ENCODE data around the gene POTEG. TPM values are rescaled to one million over a fixed set of nuclear protein-coding genes. Genes with fewer than 3 reads are reported as not detected.
"Not testable (repeated sequence)": the region's sequence is repeated elsewhere in the genome, so short reads cannot be mapped to it uniquely, and the experiment has no call there.

The POTEG gene
- polyA plus RNA-seq, 1 donor: not detected

- DNase-seq; H3K27me3 ChIP-seq (ENCODE audit: control insufficient read depth, insufficient read depth, low read length); H3K4me1 ChIP-seq (ENCODE audit: control insufficient read depth, insufficient read depth, low read length); H3K36me3 ChIP-seq (ENCODE audit: control insufficient read depth, insufficient read depth, low read length); H3K4me3 ChIP-seq (ENCODE audit: low read length); H3K27ac ChIP-seq (ENCODE audit: low read length): not testable (repeated sequence)
- no CpG with 5 or more reads among the region's 13 CpGs for WGBS (ENCODE audit: insufficient coverage, low lambda C conversion rate)
- peaks cover 16% of the 10 kb centered on the region for H3K9me3 ChIP-seq (ENCODE audit: control insufficient read depth, low read depth, low read length)
Measured at GRCh38 chr14:19374451-19374903, 59.7 kb downstream of the POTEG start.

- not testable (repeated sequence) for H3K36me3 ChIP-seq (ENCODE audit: control insufficient read depth, insufficient read depth, low read length); H3K27ac ChIP-seq (ENCODE audit: low read length); H3K4me1 ChIP-seq (ENCODE audit: control insufficient read depth, insufficient read depth, low read length); H3K4me3 ChIP-seq (ENCODE audit: low read length); H3K27me3 ChIP-seq (ENCODE audit: control insufficient read depth, insufficient read depth, low read length); DNase-seq
- peaks cover 16% of the 10 kb centered on the region for H3K9me3 ChIP-seq (ENCODE audit: control insufficient read depth, low read depth, low read length)
- WGBS (ENCODE audit: insufficient coverage, low lambda C conversion rate): 76% methylated on average over 6 of the region's 49 CpGs
Measured at GRCh38 chr14:19372813-19373500, 61.2 kb downstream of the POTEG start.

- DNase-seq: not testable (repeated sequence)
Measured at GRCh38 chr14:19371767-19372166, 62.4 kb downstream of the POTEG start.

GRCh38 chr14:19362803-19363202 lies 71.3 kb downstream of the POTEG start:
- not testable (repeated sequence) for H3K4me1 ChIP-seq (ENCODE audit: control insufficient read depth, insufficient read depth, low read length); H3K27ac ChIP-seq (ENCODE audit: low read length); H3K36me3 ChIP-seq (ENCODE audit: control insufficient read depth, insufficient read depth, low read length); DNase-seq; H3K4me3 ChIP-seq (ENCODE audit: low read length); H3K27me3 ChIP-seq (ENCODE audit: control insufficient read depth, insufficient read depth, low read length); H3K9me3 ChIP-seq (ENCODE audit: control insufficient read depth, low read depth, low read length)
- no CpG with 5 or more reads among the region's 16 CpGs for WGBS (ENCODE audit: insufficient coverage, low lambda C conversion rate)

More at GRCh38 chr14:19371767-19372166, 62.4 kb downstream of the POTEG start:
- H3K4me1 ChIP-seq (ENCODE audit: control insufficient read depth, insufficient read depth, low read length); H3K27me3 ChIP-seq (ENCODE audit: control insufficient read depth, insufficient read depth, low read length); H3K27ac ChIP-seq (ENCODE audit: low read length); H3K36me3 ChIP-seq (ENCODE audit: control insufficient read depth, insufficient read depth, low read length); H3K4me3 ChIP-seq (ENCODE audit: low read length): not testable (repeated sequence)
- H3K9me3 ChIP-seq (ENCODE audit: control insufficient read depth, low read depth, low read length): peaks cover 16% of the 10 kb centered on the region
- WGBS (ENCODE audit: insufficient coverage, low lambda C conversion rate): no CpG with 5 or more reads among the region's 16 CpGs

GRCh38 chr14:19362323-19362722 lies 71.8 kb downstream of the POTEG start:
- not testable (repeated sequence) for H3K36me3 ChIP-seq (ENCODE audit: control insufficient read depth, insufficient read depth, low read length); H3K4me3 ChIP-seq (ENCODE audit: low read length); H3K27ac ChIP-seq (ENCODE audit: low read length); H3K9me3 ChIP-seq (ENCODE audit: control insufficient read depth, low read depth, low read length); H3K4me1 ChIP-seq (ENCODE audit: control insufficient read depth, insufficient read depth, low read length); DNase-seq; H3K27me3 ChIP-seq (ENCODE audit: control insufficient read depth, insufficient read depth, low read length)
- no CpG with 5 or more reads among the region's 18 CpGs for WGBS (ENCODE audit: insufficient coverage, low lambda C conversion rate)

GRCh38 chr14:19361636-19362253 lies 72.4 kb downstream of the POTEG start:
- not testable (repeated sequence) for H3K4me1 ChIP-seq (ENCODE audit: control insufficient read depth, insufficient read depth, low read length); DNase-seq; H3K27me3 ChIP-seq (ENCODE audit: control insufficient read depth, insufficient read depth, low read length); H3K4me3 ChIP-seq (ENCODE audit: low read length); H3K27ac ChIP-seq (ENCODE audit: low read length); H3K9me3 ChIP-seq (ENCODE audit: control insufficient read depth, low read depth, low read length); H3K36me3 ChIP-seq (ENCODE audit: control insufficient read depth, insufficient read depth, low read length)
- WGBS (ENCODE audit: insufficient coverage, low lambda C conversion rate): no CpG with 5 or more reads among the region's 38 CpGs

GRCh38 chr14:19360937-19361635 lies 73.1 kb downstream of the POTEG start:
- no CpG with 5 or more reads among the region's 34 CpGs for WGBS (ENCODE audit: insufficient coverage, low lambda C conversion rate)

More at GRCh38 chr14:19360937-19361635, 73.1 kb downstream of the POTEG start:
- H3K27me3 ChIP-seq (ENCODE audit: control insufficient read depth, insufficient read depth, low read length); H3K27ac ChIP-seq (ENCODE audit: low read length); DNase-seq; H3K4me1 ChIP-seq (ENCODE audit: control insufficient read depth, insufficient read depth, low read length); H3K36me3 ChIP-seq (ENCODE audit: control insufficient read depth, insufficient read depth, low read length); H3K9me3 ChIP-seq (ENCODE audit: control insufficient read depth, low read depth, low read length); H3K4me3 ChIP-seq (ENCODE audit: low read length): not testable (repeated sequence)

Measured in large intestine (tissue), 3 donors.